ENCODE data around the gene ARHGAP5. TPM values are rescaled to one million over a fixed set of nuclear protein-coding genes. Genes with fewer than 3 reads are reported as not detected.

ARHGAP5 gene
- 270 TPM for total RNA-seq

GRCh38 chr14:32077081-32078022 is at the start of gene ARHGAP5:
Gene ARHGAP5 (plus strand): TSS chr14:32077304. CDS start chr14:32090670, 13,366 bp downstream.

GRCh38 chr14:32201816-32202490 is 124.8 kb downstream of the ARHGAP5 start, which contains the start of gene RNU6-7:
Gene RNU6-7 (plus strand): TSS chr14:32202045.

GRCh38 chr14:32202998-32203882 is 126.1 kb downstream of the ARHGAP5 start, which contains the start of gene RNU6-8:
Gene RNU6-8 (minus strand): TSS chr14:32203269.

Small RNAs within 50 kb of the gene (small RNA-seq; reads per million reads assigned to genes)
- 0.92 reads per million, percentile 75 among the genes with 10 or more reads in this experiment for gene RNU6-7
- not detected for gene RNU6-8

Other genes with a start within 250 kb of the ARHGAP5 start
- gene RNU6-7, start 124.7 kb downstream of the ARHGAP5 start, total RNA-seq: not detected
- not detected for gene RNU6-8, start 126.0 kb downstream of the ARHGAP5 start, total RNA-seq

All from diencephalon (tissue), 1 donor.